GM19035 (cell line): ENCODE data around the gene SLC8B1.

Source experiments
- ATAC-seq: cut with Tn5 transposase; IDR thresholded peaks from one replicate; pipeline ENCODE4 v1.9.1; 2021; ENCODE audit not compliant: unreplicated experiment

Gene SLC8B1

GRCh38 chr12:113296557-113297213 lies 38.2 kb downstream of the SLC8B1 start:
- ATAC-seq: no peak

GRCh38 chr12:113295886-113296556 lies 38.9 kb downstream of the SLC8B1 start:
- ATAC-seq: no peak

GRCh38 chr12:113293100-113293499 lies 41.8 kb downstream of the SLC8B1 start:
- no peak for ATAC-seq

GRCh38 chr12:113292547-113292946 lies 42.4 kb downstream of the SLC8B1 start:
- ATAC-seq: no peak

GRCh38 chr12:113292091-113292490 lies 42.8 kb downstream of the SLC8B1 start:
- no peak for ATAC-seq

- ATAC-seq: no peak
Measured at GRCh38 chr12:113291586-113291985, 43.3 kb downstream of the SLC8B1 start.

GRCh38 chr12:113290506-113290905 lies 44.4 kb downstream of the SLC8B1 start:
- ATAC-seq: no peak

- no peak for ATAC-seq
Measured at GRCh38 chr12:113289361-113289760, 45.5 kb downstream of the SLC8B1 start.

GRCh38 chr12:113287899-113288282 lies 47.0 kb downstream of the SLC8B1 start:
- ATAC-seq: no peak

GRCh38 chr12:113287146-113287898 lies 47.6 kb downstream of the SLC8B1 start:
- ATAC-seq: no peak

- ATAC-seq: no peak
Measured at GRCh38 chr12:113286712-113287111, 48.2 kb downstream of the SLC8B1 start.

- ATAC-seq: no peak
Measured at GRCh38 chr12:113285679-113286610, 49.0 kb downstream of the SLC8B1 start.

- ATAC-seq: no peak
Measured at GRCh38 chr12:113284751-113285150, 50.2 kb downstream of the SLC8B1 start.

GRCh38 chr12:113278633-113279032 lies 56.3 kb downstream of the SLC8B1 start:
- no peak for ATAC-seq

- no peak for ATAC-seq
Measured at GRCh38 chr12:113278141-113278540, 56.8 kb downstream of the SLC8B1 start.

GRCh38 chr12:113277511-113277910 lies 57.4 kb downstream of the SLC8B1 start:
- no peak for ATAC-seq

- ATAC-seq: no peak
Measured at GRCh38 chr12:113276946-113277500, 57.9 kb downstream of the SLC8B1 start.

GRCh38 chr12:113276306-113276705 lies 58.6 kb downstream of the SLC8B1 start:
- no peak for ATAC-seq

GRCh38 chr12:113274848-113275247 lies 60.1 kb downstream of the SLC8B1 start:
- ATAC-seq: no peak

- ATAC-seq: no peak
Measured at GRCh38 chr12:113273053-113273725, 61.7 kb downstream of the SLC8B1 start.
